Measurements from ENCODE around the gene TTN.

Gene TTN

DNA sequence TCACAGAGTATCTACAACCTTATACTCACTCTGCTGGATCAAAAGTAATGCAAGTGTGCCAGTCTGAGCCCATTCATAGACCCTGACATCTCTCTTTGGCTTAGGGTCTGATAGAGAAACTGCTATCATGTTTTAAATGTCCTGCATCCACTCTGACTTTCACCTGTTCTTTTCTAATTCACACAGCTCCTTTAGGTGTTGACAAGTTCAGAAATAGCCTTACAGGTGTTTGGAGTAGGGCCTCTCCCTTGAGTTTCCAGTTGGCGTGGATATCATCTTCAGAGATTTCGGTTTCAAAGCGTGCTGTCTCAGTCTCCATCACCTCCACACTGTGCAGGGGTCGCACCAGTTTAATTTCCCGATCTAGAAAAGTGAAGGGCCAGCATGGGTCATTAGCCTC is 176.6 kb downstream of the TTN start:
- no peak for DNase-seq (ENCODE audit: low read depth)
- no peak overlapping the region for H3K4me3 ChIP-seq (ENCODE audit: low read depth, low read length)
- TF ChIP-seq, protein P1, sequence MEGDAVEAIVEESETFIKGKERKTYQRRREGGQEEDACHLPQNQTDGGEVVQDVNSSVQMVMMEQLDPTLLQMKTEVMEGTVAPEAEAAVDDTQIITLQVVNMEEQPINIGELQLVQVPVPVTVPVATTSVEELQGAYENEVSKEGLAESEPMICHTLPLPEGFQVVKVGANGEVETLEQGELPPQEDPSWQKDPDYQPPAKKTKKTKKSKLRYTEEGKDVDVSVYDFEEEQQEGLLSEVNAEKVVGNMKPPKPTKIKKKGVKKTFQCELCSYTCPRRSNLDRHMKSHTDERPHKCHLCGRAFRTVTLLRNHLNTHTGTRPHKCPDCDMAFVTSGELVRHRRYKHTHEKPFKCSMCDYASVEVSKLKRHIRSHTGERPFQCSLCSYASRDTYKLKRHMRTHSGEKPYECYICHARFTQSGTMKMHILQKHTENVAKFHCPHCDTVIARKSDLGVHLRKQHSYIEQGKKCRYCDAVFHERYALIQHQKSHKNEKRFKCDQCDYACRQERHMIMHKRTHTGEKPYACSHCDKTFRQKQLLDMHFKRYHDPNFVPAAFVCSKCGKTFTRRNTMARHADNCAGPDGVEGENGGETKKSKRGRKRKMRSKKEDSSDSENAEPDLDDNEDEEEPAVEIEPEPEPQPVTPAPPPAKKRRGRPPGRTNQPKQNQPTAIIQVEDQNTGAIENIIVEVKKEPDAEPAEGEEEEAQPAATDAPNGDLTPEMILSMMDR (IDR thresholded peaks at IDR 0.05; ENCODE audit: low read depth, low read length, missing control alignments), result no peak

DNA sequence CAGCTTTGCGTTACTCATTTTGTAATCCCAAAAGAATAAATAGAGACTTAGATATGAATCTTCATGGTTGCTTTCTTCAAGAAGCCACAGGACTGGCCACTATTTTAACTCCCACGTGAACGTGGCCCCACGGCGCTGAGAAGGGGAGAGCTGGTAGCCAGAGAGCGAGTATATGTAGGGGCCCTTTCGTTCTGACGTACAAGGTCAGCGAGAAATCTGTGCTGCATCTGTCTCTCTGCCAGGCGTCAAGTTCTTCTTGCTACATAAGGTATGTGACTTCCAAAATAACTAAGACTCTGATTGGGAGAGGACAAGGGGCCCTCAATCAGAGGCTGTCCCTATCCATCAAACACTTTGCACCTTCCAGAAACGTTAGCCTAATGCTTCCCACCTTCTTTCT is 177.8 kb downstream of the TTN start:
- TF ChIP-seq, protein P1 (IDR thresholded peaks at IDR 0.05; ENCODE audit: low read depth, low read length, missing control alignments), result no peak
- DNase-seq (ENCODE audit: low read depth), result no peak
- H3K4me3 ChIP-seq (ENCODE audit: low read depth, low read length), result no peak overlapping the region

- TF ChIP-seq, protein P1 (IDR thresholded peaks at IDR 0.05; ENCODE audit: low read depth, low read length, missing control alignments), result no peak
- DNase-seq (ENCODE audit: low read depth), result no peak
- no peak overlapping the region for H3K4me3 ChIP-seq (ENCODE audit: low read depth, low read length)
Measured at GRCh38 chr2:178628605-178629004, 178.6 kb downstream of the TTN start.

GRCh38 chr2:178627401-178627800 is 179.8 kb downstream of the TTN start:
- no peak for DNase-seq (ENCODE audit: low read depth)
- no peak overlapping the region for H3K4me3 ChIP-seq (ENCODE audit: low read depth, low read length)
- TF ChIP-seq, protein P1 (IDR thresholded peaks at IDR 0.05; ENCODE audit: low read depth, low read length, missing control alignments), result no peak

GRCh38 chr2:178615969-178616368 is 191.3 kb downstream of the TTN start:
- no peak for DNase-seq (ENCODE audit: low read depth)
- H3K4me3 ChIP-seq (ENCODE audit: low read depth, low read length), result no peak overlapping the region
- TF ChIP-seq, protein P1 (IDR thresholded peaks at IDR 0.05; ENCODE audit: low read depth, low read length, missing control alignments), result no peak

DNA sequence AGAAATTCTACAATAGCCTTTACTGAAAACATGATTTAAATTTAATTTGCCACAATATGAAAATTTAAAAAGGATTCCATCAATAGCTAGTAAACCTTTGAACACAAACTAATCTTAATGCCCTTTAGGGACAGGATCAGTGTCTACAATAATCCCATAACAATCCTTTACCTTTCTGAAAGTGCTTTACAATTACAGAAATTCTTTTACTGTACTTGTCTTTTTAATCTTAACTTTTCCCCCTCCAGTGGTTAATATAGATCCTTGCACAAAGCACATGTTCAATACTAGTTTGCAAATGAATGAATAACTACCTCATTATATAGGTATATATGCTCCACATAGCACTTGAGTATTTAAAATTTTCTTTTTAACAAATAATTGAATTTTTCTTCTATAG is 204.3 kb downstream of the TTN start:
- DNase-seq (ENCODE audit: low read depth), result no peak
- H3K4me3 ChIP-seq (ENCODE audit: low read depth, low read length), result no peak overlapping the region
- TF ChIP-seq, protein P1 (IDR thresholded peaks at IDR 0.05; ENCODE audit: low read depth, low read length, missing control alignments), result no peak

DNA sequence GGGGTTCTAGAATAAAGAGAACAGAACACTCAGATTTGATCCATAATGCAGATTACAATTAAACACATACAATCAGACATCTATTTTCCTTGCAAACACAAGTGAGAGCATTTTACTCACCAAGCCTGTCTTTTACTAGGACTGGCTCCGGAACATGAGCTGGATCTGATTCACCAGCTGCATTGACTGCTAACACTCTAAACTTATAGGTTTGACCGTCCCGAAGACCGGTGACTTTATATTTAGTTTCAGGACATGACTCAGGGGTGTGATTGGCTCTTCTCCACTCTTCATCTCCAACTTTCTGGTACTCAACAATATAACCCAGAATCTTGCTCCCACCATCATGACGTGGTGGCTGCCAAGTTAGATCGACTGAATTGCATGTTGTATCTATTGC is 214.6 kb downstream of the TTN start:
- TF ChIP-seq, protein P1 (IDR thresholded peaks at IDR 0.05; ENCODE audit: low read depth, low read length, missing control alignments), result no peak
- H3K4me3 ChIP-seq (ENCODE audit: low read depth, low read length), result no peak overlapping the region
- no peak for DNase-seq (ENCODE audit: low read depth)
